BJ (cell line): ENCODE measurements around the gene FAAP100. TPM values are rescaled to one million over a fixed set of nuclear protein-coding genes. Genes with fewer than 3 reads are reported as not detected.
A peak's percentile ranks its signal among the peaks of the same experiment; 100 is the strongest.

ENCODE experiments used
- CTCF ChIA-PET: fragments of 350-600 bp; formaldehyde crosslinking; extraction: SDS; loops from one replicate; lab custom pipeline; 2021; ENCODE audit warnings: antibody characterized with exemption, inconsistent platforms; lab: Yijun Ruan, JAX
- POLR2A ChIA-PET: fragments of 300-600 bp; sonication (Branson Sonifier 250); formaldehyde crosslinking; extraction: SDS; loops from one replicate; lab custom pipeline; 2021; ENCODE audit warnings: antibody characterized with exemption; lab: Charles Lee
- DNase-seq: peaks from one replicate; pipeline ENCODE4 v3.0.0-alpha.2; 2011; ENCODE audit warnings: low read depth
- H3K27me3 ChIP-seq: 2 replicates; pipeline ENCODE4 v1.6.0; 2011; ENCODE audit warnings: low read length; ENCODE audit not compliant: control insufficient read depth, insufficient read depth
- H3K36me3 ChIP-seq: 2 replicates; pipeline ENCODE4 v1.5.1; 2011; ENCODE audit warnings: low read length; ENCODE audit not compliant: control insufficient read depth, insufficient read depth
- H3K4me3 ChIP-seq: 2 replicates; pipeline ENCODE4 v1.5.1; 2011; ENCODE audit warnings: low read depth, mild to moderate bottlenecking, control low read depth, low read length
- CTCF ChIP-seq: IDR thresholded peaks from 2 replicates; pipeline ENCODE4 v1.5.1; 2011; ENCODE audit warnings: low read depth, mild to moderate bottlenecking, control low read depth, inconsistent platforms, low read length, moderate library complexity; ENCODE audit not compliant: insufficient read depth
- polyA plus RNA-seq: library from polyadenylated mRNA; depleted of rRNA; stranded (reverse); fragments of >200 nt; gene quantifications from 2 replicates; pipeline ENCODE4 v1.2.3, GENCODE V29; 2011

The FAAP100 gene
- polyA plus RNA-seq, 1 experiment, result 11.2 TPM

- ChIA-PET POLR2A (no interaction called here), CTCF (interaction anchor here (2.9 kb wide), 1 partner anchor 44 kb away, joined by 16 read pairs; no protein-coding TSS in a partner anchor)
- DNase-seq, result no peak
- no peak for TF ChIP-seq CTCF
- Histone ChIP-seq H3K27me3 (no peaks in the 10 kb centered on the region), H3K36me3 (peaks cover 24% of the 10 kb centered on the region), H3K4me3 (no peak overlapping the region)
These were observed 5.3 kb upstream of the FAAP100 start for GRCh38 chr17:81557276-81558114.

- Histone ChIP-seq H3K27me3 (no peaks in the 10 kb centered on the region), H3K4me3 (no peak overlapping the region), H3K36me3 (peaks cover 24% of the 10 kb centered on the region)
- no peak for TF ChIP-seq CTCF
- CTCF ChIA-PET, result interaction anchor here (2.9 kb wide), 1 partner anchor 44 kb away, joined by 16 read pairs; no protein-coding TSS in a partner anchor
- POLR2A ChIA-PET, result no interaction called here
- no peak for DNase-seq
These were observed 4.7 kb upstream of the FAAP100 start for GRCh38 chr17:81556863-81557262.

GRCh38 chr17:81556175-81556691 lies 4.1 kb upstream of the FAAP100 start:
- no peaks in the 10 kb centered on the region for H3K27me3 ChIP-seq
- ChIA-PET CTCF (interaction anchor here (1.3 to 2.9 kb wide), 2 partner anchors 10 to 45 kb away, joined by 12 to 16 read pairs; no protein-coding TSS in a partner anchor), POLR2A (interaction anchor here (0.6 to 0.9 kb wide), 3 partner anchors 11 to 39 kb away, joined by 3 to 6 read pairs (median 5); no protein-coding TSS in a partner anchor)
- DNase-seq, result no peak
- TF ChIP-seq CTCF, result no peak
- peaks cover 24% of the 10 kb centered on the region for H3K36me3 ChIP-seq
- H3K4me3 ChIP-seq, result no peak overlapping the region

GRCh38 chr17:81553616-81554181 lies 1.5 kb upstream of the FAAP100 start:
- ChIA-PET POLR2A (no interaction called here), CTCF (interaction anchor here (5.2 kb wide), 1 partner anchor 47 kb away, joined by 35 read pairs; no protein-coding TSS in a partner anchor)
- TF ChIP-seq CTCF, result no peak
- peak; percentile 76 for DNase-seq
- H3K27me3 ChIP-seq, result no peaks in the 10 kb centered on the region
- H3K4me3 ChIP-seq, result peak overlapping the region; percentile 95
- peaks cover 21% of the 10 kb centered on the region for H3K36me3 ChIP-seq
